ENCODE results near the gene RABL2B.

The RABL2B gene

GRCh38 chr22:50735739-50736030 is 47.8 kb downstream of the RABL2B start (continued):
- no peak for TF ChIP-seq ZSCAN18 (tag by site-specific recombination; IDR thresholded peaks at IDR 0.05)
- TF ChIP-seq ZNF843 (tag by site-specific recombination; IDR thresholded peaks at IDR 0.05), result no peak

GRCh38 chr22:50734986-50735738 is 48.3 kb downstream of the RABL2B start:
- Histone ChIP-seq H3K9me3 (ENCODE audit: control insufficient read depth, insufficient read depth, low read depth, low read length) (no peaks in the 10 kb centered on the region), H3K36me3 (ENCODE audit: control insufficient read depth in 2 of 2, insufficient read depth in 1 of 2, low read length in 2 of 2) (no peaks in the 10 kb centered on the region), H3K4me3 (ENCODE audit: low read depth, low read length) (no peak overlapping the region), H3K27ac (ENCODE audit: extremely low read depth, low read depth, low read length) (no peak overlapping the region), H3K4me1 (ENCODE audit: control insufficient read depth, insufficient read depth, low read length) (no peaks in the 10 kb centered on the region)
- ChIA-PET POLR2A (no interaction called here), CTCF (interaction anchor here (0.6 to 1.2 kb wide), 3 partner anchors 22 to 285 kb away, joined by 3 read pairs; no protein-coding TSS in a partner anchor)
- TF ChIP-seq ZNF777 (tag by site-specific recombination; IDR thresholded peaks at IDR 0.05; ENCODE audit: borderline replicate concordance) (no peak), KLF1 (tag by site-specific recombination; IDR thresholded peaks at IDR 0.05) (no peak), ZBTB20 (tag by site-specific recombination; IDR thresholded peaks at IDR 0.05) (no peak), ZBTB49 (tag by site-specific recombination; IDR thresholded peaks at IDR 0.05; ENCODE audit: low read depth) (no peak), ZFP3 (tag by site-specific recombination; IDR thresholded peaks at IDR 0.05; ENCODE audit: low read depth) (no peak), ZFHX2 (tag by site-specific recombination; conservative IDR thresholded peaks at IDR 0.05) (no peak), BCL6B (tag by site-specific recombination; IDR thresholded peaks at IDR 0.05) (no peak), ZNF121 (tag by site-specific recombination; IDR thresholded peaks at IDR 0.05) (no peak), PRDM6 (tag by site-specific recombination; IDR thresholded peaks at IDR 0.05) (no peak), ZNF664 (tag by site-specific recombination; IDR thresholded peaks at IDR 0.05) (no peak), ZNF571 (tag by site-specific recombination; IDR thresholded peaks at IDR 0.05) (no peak), RBAK (tag by site-specific recombination; IDR thresholded peaks at IDR 0.05) (no peak), ZFP69B (tag by site-specific recombination; IDR thresholded peaks at IDR 0.05) (no peak), ZFP41 (tag by site-specific recombination; IDR thresholded peaks at IDR 0.05; ENCODE audit: borderline replicate concordance) (no peak), REST (tag by site-specific recombination; IDR thresholded peaks at IDR 0.05) (no peak), ZNF785 (tag by site-specific recombination; IDR thresholded peaks at IDR 0.05) (no peak), GLI2 (tag by site-specific recombination; IDR thresholded peaks at IDR 0.05; ENCODE audit: borderline replicate concordance, low read depth) (no peak), YY1 (tag by site-specific recombination; IDR thresholded peaks at IDR 0.05) (no peak), ZNF2 (tag by site-specific recombination; IDR thresholded peaks at IDR 0.05) (no peak)
